Lung (tissue), 12 donors: ENCODE results near the gene GPC6. TPM values are rescaled to one million over a fixed set of nuclear protein-coding genes. Genes with fewer than 3 reads are reported as not detected.
A peak's percentile ranks its signal among the peaks of the same experiment; 100 is the strongest.

Experiments
- ATAC-seq: fragments of 200-7000 bp; cut with Tn5 transposase; one replicate; pipeline ENCODE4 v1.9.1; 2020; ENCODE audit warnings: moderate number of reproducible peaks; ENCODE audit not compliant: insufficient read depth, low FRiP score
- DNase-seq, 3 donors: peaks; one replicate each; pipeline ENCODE4 v3.0.0-alpha.2; 2013 to 2017
- H3K27ac ChIP-seq, 2 donors: one replicate each; pipeline ENCODE4 v1.5.1; 2013; ENCODE audit warnings: mild to moderate bottlenecking in 2 of 2, moderate library complexity in 2 of 2, control low read depth in 1 of 2, inconsistent platforms in 1 of 2, low read depth in 1 of 2, low read length in 1 of 2
- H3K27me3 ChIP-seq, 3 donors: one replicate each; pipeline ENCODE4 v1.5.1; 2013; ENCODE audit warnings: low read length in 2 of 3; ENCODE audit not compliant: control insufficient read depth in 3 of 3, insufficient read depth in 3 of 3
- H3K36me3 ChIP-seq, 4 donors: one replicate each; pipeline ENCODE4 v1.5.1; 2013; ENCODE audit warnings: low read length in 4 of 4, mild to moderate bottlenecking in 1 of 4, moderate library complexity in 1 of 4; ENCODE audit not compliant: control insufficient read depth in 4 of 4, insufficient read depth in 4 of 4
- H3K4me1 ChIP-seq, 5 donors: one replicate each; pipeline ENCODE4 v1.5.1; 2013; ENCODE audit warnings: low read length in 5 of 5, mild to moderate bottlenecking in 2 of 5, moderate library complexity in 1 of 5; ENCODE audit not compliant: control insufficient read depth in 5 of 5, insufficient read depth in 5 of 5
- H3K4me3 ChIP-seq: one replicate; pipeline ENCODE4 v1.5.1; 2013; ENCODE audit warnings: mild to moderate bottlenecking, control low read depth, moderate library complexity
- H3K9ac ChIP-seq, 2 donors: one replicate each; pipeline ENCODE4 v1.5.1; 2013; ENCODE audit warnings: low read length in 2 of 2, control low read depth in 1 of 2; ENCODE audit not compliant: insufficient read depth in 1 of 2
- H3K9me3 ChIP-seq, 4 donors: one replicate each; pipeline ENCODE4 v1.5.1; 2013; ENCODE audit warnings: low read length in 3 of 4, mild to moderate bottlenecking in 1 of 4, moderate library complexity in 1 of 4; ENCODE audit not compliant: control insufficient read depth in 4 of 4, insufficient read depth in 3 of 4
- CTCF ChIP-seq: IDR thresholded peaks from 2 replicates; pipeline ENCODE4 v1.5.1; 2012; ENCODE audit warnings: mild to moderate bottlenecking; ENCODE audit errors: control extremely low read depth, extremely low read depth
- WGBS, 2 donors: extraction: QIAGEN DNeasy Blood & Tissue Kit; methylation state at CpG; one replicate each; pipeline ENCODE4 v1.1.7; 2013; 5-methylcytosine and 5-hydroxymethylcytosine counted together
- polyA plus RNA-seq, 2 donors: library from polyadenylated mRNA; stranded (reverse); fragments of 200-250 nt; gene quantifications; one replicate each; pipeline ENCODE4 v1.2.1, GENCODE V29; 2013
- total RNA-seq, 2 donors: library from RNA; depleted of rRNA in 1 of 2; stranded (reverse); fragments of >200 nt in 1 of 2; gene quantifications; one replicate each; pipeline ENCODE4 v1.2.1, GENCODE V29; 2014 to 2021
- donor health status: control.
- donor health status: control.
- donor health status: Bipolar disorder and iron deficiency.
- donor health status: healthy.
- donor health status: DM: yes; HTN: yes; CAD: no.

Gene GPC6
- total and polyA plus RNA-seq, 4 donors = 0.45 to 31.4 (median 4.8) TPM

- Histone ChIP-seq H3K36me3 (no peaks in the 10 kb centered on the region), H3K4me3 (no peak overlapping the region), H3K4me1 (peaks cover 0 to 4% (median 0%) of the 10 kb centered on the region in 5 donors), H3K9ac (no peak overlapping the region), H3K27ac (no peak overlapping the region), H3K9me3 (no peaks in the 10 kb centered on the region), H3K27me3 (no peaks in the 10 kb centered on the region)
- no peak for TF ChIP-seq CTCF
- WGBS, 2 donors = 56 to 61% methylated on average over 3 of the region's 3 CpGs
- DNase-seq = peak in 2 of 3 donors; percentile 38 to 59
- no peak for ATAC-seq
Measured at GRCh38 chr13:94192431-94192975, 965.9 kb downstream of the GPC6 start.

- no peak overlapping the region for H3K4me3 ChIP-seq
- no peaks in the 10 kb centered on the region for H3K9me3 ChIP-seq
- H3K36me3 ChIP-seq = no peaks in the 10 kb centered on the region
- H3K27me3 ChIP-seq = no peaks in the 10 kb centered on the region
- TF ChIP-seq CTCF = no peak
- H3K9ac ChIP-seq = no peak overlapping the region
- 74 to 79% methylated on average over 2 of the region's 2 CpGs for WGBS, 2 donors
- H3K4me1 ChIP-seq = peaks cover 0 to 4% (median 0%) of the 10 kb centered on the region in 5 donors
- no peak overlapping the region for H3K27ac ChIP-seq
- ATAC-seq = no peak
- DNase-seq = no peak
Measured at GRCh38 chr13:94195715-94196114, 969.1 kb downstream of the GPC6 start.

DNA sequence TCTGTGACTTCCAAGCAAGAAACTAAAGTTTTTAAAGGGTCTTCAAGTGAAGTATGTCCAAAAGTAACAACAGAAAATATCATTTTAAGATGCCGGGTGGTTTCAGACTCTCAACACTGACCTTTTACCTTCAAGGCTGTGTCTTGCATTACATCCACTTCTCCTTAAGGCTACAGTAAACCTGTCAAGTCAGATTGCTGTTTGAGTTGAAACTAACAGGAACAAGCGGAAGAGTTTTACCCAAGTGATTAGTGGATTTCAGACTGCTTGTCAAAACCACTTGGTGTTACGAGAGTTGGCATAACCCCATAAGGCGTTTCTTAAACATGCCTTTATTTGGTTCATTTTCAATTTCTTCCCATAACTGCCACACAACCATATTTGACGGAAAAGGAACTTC lies 969.8 kb downstream of the GPC6 start:
- no peak for TF ChIP-seq CTCF
- Histone ChIP-seq H3K27ac (no peak overlapping the region), H3K4me3 (no peak overlapping the region), H3K9me3 (no peaks in the 10 kb centered on the region), H3K27me3 (no peaks in the 10 kb centered on the region), H3K4me1 (peaks cover 0 to 4% (median 0%) of the 10 kb centered on the region in 5 donors), H3K36me3 (no peaks in the 10 kb centered on the region), H3K9ac (no peak overlapping the region)
- DNase-seq (no peak), ATAC-seq (no peak)
- WGBS, 2 donors = 21 to 48% methylated on average over 5 of the region's 5 CpGs

DNA sequence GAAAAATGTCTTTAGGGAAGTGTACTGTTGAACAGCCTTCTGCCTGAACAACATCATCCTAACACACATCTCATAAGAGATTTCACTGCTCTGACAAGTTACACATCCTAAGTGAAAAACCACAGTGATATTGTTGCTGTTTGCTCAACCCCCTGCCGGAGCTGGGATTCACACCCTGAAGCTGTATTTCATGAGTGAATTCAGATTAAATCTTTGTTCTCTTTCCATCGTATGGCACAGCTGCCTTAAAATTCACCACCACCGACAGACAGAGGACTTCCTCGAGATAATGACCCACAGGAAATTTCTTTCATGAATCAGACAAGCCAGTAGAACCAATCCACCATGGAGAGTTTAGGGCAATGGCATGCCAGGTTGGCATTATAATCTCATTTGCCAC lies 972.1 kb downstream of the GPC6 start:
- no peak for DNase-seq

More for the DNA sequence above, 972.1 kb downstream of the GPC6 start:
- H3K36me3 ChIP-seq = no peaks in the 10 kb centered on the region
- H3K27ac ChIP-seq = no peak overlapping the region
- H3K4me1 ChIP-seq = no peaks in the 10 kb centered on the region
- 28 to 53% methylated on average over 4 of the region's 4 CpGs for WGBS, 2 donors
- H3K9me3 ChIP-seq = no peaks in the 10 kb centered on the region
- H3K9ac ChIP-seq = no peak overlapping the region
- TF ChIP-seq CTCF = no peak
- ATAC-seq = no peak
- H3K27me3 ChIP-seq = no peaks in the 10 kb centered on the region
- no peak overlapping the region for H3K4me3 ChIP-seq
